HL-60 (cell line): ENCODE measurements around the gene TNKS1BP1.

Source experiments
- POLR2AphosphoS5 ChIP-seq: IDR thresholded peaks from 2 replicates; pipeline ENCODE4 v1.6.1; 2012; ENCODE audit warnings: low read depth
- SPI1 ChIP-seq: IDR thresholded peaks from 2 replicates; pipeline ENCODE4 v1.6.1; 2012; ENCODE audit warnings: low read depth, mild to moderate bottlenecking, borderline replicate concordance
- TF ChIP-seq, protein P1 (sequence below): IDR thresholded peaks from one replicate; pipeline ENCODE4 v1.5.1; 2011; ENCODE audit warnings: low read length, control low read depth, inconsistent platforms; ENCODE audit not compliant: insufficient read depth

GRCh38 chr11:57348052-57348451 is 23.3 kb upstream of the TNKS1BP1 start:
- TF ChIP-seq POLR2AphosphoS5 (no peak), SPI1 (no peak)
- TF ChIP-seq, protein P1, sequence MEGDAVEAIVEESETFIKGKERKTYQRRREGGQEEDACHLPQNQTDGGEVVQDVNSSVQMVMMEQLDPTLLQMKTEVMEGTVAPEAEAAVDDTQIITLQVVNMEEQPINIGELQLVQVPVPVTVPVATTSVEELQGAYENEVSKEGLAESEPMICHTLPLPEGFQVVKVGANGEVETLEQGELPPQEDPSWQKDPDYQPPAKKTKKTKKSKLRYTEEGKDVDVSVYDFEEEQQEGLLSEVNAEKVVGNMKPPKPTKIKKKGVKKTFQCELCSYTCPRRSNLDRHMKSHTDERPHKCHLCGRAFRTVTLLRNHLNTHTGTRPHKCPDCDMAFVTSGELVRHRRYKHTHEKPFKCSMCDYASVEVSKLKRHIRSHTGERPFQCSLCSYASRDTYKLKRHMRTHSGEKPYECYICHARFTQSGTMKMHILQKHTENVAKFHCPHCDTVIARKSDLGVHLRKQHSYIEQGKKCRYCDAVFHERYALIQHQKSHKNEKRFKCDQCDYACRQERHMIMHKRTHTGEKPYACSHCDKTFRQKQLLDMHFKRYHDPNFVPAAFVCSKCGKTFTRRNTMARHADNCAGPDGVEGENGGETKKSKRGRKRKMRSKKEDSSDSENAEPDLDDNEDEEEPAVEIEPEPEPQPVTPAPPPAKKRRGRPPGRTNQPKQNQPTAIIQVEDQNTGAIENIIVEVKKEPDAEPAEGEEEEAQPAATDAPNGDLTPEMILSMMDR, result no peak
